GM21723 (cell line): ENCODE data around the gene SH3GLB2.

Experiments
- ATAC-seq: cut with Tn5 transposase; IDR thresholded peaks from one replicate; pipeline ENCODE4 v1.9.1; 2021; ENCODE audit warnings: mild to moderate bottlenecking, moderate library complexity; ENCODE audit not compliant: unreplicated experiment

Gene SH3GLB2

DNA sequence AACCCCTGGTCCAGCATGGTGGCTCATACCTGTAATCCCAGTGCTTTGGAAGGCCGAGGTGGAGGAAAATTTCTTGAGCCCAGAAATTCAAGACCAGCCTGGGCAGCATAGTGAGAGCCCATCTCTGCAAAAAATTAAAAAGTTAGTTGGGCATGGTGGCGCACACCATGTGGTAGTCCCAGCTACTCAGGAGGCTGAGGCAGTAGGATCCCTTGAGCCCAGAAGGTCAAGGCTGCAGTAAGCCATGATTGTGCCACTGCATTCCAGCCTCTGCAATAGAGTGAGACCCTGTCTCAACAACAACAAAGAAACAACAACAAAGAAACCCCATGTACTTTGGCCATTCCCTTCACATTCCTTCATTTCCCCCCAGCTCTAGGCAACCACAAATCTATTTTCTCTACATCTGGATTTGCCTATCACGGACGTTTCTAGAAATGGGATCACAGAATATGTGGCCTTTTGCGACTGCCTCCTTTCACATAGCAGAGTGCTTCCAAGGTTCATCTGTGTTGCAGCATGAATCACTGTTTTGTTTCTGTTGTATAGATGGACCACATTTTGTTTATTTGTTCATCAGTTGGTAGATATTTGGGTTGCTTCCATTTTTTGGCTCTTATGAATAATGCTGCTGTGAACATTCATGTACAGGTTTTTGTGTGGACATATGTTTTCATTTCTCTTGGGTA, 26.2 kb upstream of the SH3GLB2 start:
- ATAC-seq, result no peak

GRCh38 chr9:129053020-129053419, 24.9 kb upstream of the SH3GLB2 start:
- no peak for ATAC-seq

DNA sequence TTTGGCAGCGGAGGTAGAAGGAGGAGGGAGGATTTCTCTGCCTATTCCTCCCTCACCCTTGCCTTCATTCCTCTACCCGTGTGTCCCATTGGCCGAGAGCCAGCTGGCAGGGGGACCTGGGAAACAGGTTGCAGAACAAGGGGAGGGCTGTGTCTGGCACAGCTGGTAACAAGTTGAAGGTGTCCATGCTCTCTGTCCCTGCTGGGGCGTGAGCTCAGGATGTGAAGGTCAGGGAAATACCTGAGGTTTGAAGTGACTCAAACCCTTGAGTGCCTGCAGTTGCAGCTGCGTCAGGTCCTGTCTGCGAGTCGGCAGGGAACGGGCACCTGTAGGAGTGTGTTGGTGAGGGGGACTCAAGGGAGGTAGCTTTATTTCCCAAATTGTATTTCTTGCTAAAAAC, 24.5 kb upstream of the SH3GLB2 start:
- ATAC-seq, result no peak

DNA sequence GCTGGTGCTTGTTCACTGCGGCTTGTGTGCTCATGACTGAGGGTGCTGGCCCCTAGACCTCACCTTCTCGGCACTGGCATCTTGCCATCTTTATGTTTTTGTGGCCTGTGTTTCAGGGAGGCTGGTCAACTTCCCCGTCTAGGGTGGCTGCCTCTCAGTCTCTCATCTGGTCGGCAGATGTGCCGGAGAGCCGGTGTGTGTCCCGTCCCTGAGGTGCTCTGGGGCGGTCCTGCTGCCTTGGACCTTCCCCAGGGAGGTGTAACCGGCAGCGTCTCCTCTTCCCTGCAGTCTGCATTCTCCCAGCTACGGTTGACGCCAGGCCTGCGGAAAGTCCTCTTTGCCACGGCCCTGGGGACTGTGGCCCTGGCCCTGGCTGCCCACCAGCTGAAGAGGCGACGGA, 13.9 kb upstream of the SH3GLB2 start:
- ATAC-seq, result no peak

DNA sequence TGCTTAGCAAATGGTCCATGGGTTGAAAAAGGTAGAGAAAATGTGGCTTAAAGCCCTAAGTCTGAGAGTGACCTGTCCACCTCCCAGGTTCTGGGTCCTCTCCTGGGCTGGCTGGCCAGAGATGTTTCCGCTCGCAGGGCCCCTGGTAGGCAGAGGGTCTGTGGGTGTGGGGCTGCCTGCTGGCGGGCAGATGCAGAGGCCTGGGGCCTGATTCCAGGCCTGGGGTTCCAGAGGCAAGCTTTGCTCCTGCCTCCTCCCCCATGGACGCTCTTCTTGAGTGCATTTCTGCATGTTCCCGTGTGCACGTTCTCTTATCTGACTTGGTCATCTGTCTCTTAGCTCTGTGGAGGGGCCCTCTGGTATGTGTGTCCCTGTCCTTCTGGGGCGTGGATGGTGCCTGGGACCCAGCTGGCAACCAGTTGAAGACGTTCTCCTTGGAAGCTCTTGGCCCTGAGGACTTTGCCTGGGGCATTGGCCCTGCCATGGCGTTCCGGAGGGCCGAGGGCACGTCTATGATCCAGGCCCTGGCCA, 12.0 kb upstream of the SH3GLB2 start:
- ATAC-seq, result no peak

- no peak for ATAC-seq
Measured at GRCh38 chr9:129038109-129038852, 10.2 kb upstream of the SH3GLB2 start.

- no peak for ATAC-seq
Measured at GRCh38 chr9:129037767-129038098, 9.6 kb upstream of the SH3GLB2 start.

- ATAC-seq, result no peak
Measured at GRCh38 chr9:129036923-129037766, 9.0 kb upstream of the SH3GLB2 start.

DNA sequence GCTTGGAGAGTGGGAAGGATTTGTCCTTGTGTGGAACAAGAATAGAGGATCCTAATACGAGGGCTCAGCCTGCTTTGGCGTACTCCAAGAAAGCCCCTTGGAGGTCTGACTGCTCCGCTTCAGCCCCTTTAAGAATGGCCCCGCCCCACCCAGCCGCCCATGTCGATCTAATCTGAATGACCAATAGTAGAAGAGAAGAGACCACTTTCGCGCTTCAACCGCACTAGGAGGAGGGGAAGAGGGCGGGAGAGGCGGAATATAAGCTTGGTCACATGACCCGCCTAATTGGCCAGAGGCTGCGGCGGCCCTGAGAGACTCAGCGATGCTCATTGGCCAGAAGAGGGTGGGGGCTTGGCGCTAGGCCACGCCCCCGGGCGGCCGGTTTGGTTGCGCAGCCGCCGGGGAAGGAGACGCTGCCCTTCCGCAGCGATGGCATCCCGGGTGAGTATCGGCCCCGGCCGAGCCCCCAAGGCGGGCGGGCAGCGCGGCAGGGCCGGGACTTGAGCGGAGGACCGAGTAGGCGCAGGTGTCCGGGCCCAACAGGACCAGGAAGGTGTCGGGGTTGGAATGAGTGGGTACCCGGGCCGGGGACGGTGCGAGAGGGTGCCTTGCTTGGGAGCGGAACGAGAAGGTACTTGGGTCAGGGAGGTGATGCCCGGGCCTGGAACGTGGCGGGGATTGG, 8.3 kb upstream of the SH3GLB2 start, which contains the start of gene MIGA2:
Gene MIGA2, plus strand, starts transcription at position 386 of the 682 bp plus-strand sequence. CDS start 3,969 bp downstream, outside the sequence.
- ATAC-seq, result peak; percentile 96

DNA sequence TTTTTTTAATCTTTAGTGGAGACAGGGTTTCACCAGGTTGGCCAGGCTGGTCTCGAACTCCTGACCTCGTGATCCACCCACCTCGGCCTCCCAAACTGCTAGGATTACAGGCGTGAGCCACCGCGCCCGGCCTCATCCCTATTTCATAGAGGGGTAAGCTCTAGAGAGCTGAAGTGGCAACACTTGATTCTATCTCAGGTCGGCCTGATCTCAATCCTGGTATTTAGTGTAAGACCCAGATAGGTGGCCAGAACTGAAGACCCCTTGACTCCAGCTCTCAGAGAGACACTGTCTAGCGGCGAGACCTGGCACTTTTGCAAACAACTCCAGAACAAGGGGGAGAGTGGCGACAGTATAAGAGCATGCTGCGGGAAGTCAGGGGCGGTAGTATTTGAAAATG, 7.7 kb upstream of the SH3GLB2 start:
- ATAC-seq, result peak; percentile 7

DNA sequence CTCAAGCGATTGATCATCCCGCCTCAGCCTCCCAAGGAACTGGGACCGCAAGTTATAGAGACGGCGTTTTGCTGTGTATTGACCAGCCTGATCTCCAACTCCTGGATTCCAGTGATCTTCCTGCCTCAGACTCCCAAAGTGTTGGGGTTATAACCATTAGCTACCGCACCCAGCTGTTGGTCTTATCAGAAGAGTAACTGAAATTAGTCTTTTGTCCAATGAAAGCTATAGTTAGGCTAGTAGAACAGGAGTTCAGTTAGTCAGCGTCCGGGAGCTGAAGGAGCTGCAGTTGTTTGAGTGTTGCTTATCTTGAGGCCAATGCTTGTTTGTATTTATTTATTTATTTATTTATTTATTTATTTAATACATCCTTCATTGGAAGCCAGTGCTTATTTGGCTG, 5.1 kb upstream of the SH3GLB2 start:
- ATAC-seq, result no peak

DNA sequence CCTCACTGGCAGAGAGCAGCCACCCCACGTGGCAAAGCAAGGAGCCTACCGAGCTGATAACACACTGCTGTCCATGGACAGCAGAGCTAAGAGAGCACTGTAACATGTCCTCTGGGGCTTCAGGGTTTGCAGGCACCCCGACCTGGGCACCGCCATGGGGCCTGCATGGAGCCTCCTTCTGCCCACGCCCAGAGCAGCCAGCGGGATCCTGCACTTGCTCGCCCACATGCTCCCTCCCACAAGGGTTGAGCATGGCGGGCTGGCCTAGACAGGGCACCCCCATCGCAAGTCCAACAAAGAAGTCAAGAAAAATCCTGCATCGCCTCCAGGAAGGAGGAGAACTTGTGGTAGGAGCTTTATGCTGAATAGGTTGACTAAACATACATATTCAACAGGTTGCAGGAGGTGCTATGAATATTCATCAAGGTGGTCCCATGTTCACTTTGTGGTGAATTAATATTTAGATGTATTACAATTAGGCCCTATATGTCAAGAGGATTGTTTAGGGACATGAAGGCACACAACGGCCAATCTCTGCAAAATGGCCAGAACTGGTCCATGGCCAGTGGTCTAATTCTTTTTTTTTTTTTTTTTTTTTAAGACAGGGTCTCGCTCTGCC, 4.5 kb upstream of the SH3GLB2 start:
- no peak for ATAC-seq

DNA sequence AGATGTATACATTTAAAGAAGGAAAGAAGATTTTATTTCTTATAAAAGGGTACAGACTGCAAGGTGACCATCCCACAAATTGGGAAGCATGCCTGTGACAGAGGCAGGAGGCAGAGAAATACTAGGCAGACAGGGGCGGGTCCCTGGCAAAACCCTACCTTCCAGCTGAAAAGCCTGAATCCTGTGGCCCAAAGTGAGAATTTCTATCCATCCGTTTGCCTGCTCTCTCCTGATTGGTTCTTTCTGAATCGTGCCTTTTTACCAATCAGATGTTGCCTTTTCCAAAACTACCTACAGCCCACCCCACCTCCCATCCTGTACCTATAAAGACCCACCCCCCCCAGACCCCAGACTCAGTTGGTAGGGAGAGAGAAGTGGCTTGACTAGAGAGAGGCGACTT, 3.4 kb upstream of the SH3GLB2 start:
- ATAC-seq, result no peak

DNA sequence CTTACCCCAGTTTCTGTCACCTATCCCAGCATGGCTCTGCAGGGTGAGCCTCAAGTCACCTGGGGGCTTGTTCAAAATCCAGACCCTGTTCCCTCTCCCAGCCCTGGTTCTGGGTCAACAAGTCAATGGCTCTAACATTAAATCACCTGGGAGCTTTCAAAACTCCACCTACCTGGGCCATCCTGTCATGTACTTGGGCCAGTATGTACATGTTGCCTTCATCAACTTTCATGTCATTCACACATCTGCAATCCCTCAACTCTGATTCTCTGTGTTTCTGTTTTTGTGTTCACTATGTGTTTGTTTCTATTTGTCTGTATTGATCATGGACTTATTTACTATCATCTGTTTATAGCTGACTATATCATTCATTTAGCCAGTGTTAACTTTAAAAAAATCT, 2.1 kb upstream of the SH3GLB2 start:
- ATAC-seq, result no peak

DNA sequence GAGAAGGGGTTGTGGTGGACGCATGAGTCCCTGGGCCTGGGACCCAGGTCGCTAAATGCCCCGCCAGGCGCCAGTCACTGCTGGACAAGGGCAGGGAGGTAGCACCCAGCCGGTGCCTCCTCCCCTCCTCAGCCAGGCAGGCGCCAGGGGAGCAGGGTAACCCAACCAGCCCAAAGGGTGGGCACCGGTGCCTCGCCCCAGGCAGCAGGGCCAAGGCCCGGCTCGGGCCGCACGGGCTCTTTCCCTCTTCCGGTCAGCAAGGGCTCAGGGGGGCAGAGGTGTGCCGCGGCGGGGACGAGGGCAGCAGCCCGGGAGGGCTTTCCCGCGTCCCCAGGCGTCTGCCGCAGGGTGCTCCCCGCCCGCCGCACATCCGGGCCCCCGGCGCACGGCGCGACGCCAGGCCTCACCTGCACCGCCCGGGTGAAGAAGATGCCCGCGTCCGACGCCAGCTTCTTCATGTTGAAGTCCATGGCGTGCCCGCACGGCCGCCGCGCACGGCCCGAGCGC, 393 bp downstream of the SH3GLB2 start:
- peak; percentile 45 for ATAC-seq

GRCh38 chr9:129027224-129027684, 877 bp downstream of the SH3GLB2 start:
- no peak for ATAC-seq

- no peak for ATAC-seq
Measured at GRCh38 chr9:129026442-129027223, 1.5 kb downstream of the SH3GLB2 start.

- ATAC-seq, result no peak
Measured at GRCh38 chr9:129023908-129024233, 4.3 kb downstream of the SH3GLB2 start.
